Tibial nerve (tissue), 4 donors: ENCODE measurements around the gene LYPD3. TPM values are rescaled to one million over a fixed set of nuclear protein-coding genes. Genes with fewer than 3 reads are reported as not detected.

Source experiments
- DNase-seq, 2 donors: peaks; one replicate each; pipeline ENCODE4 v3.0.0-alpha.2; 2019; ENCODE audit warnings: low spot score in 2 of 2
- H3K27ac ChIP-seq, 4 donors: fragments of 200-600 bp; sonication (generic) in 3 of 4; one replicate each; pipeline ENCODE4 v1.5.1; 2017 to 2019; ENCODE audit warnings: mild to moderate bottlenecking in 1 of 4
- H3K27me3 ChIP-seq, 2 donors: fragments of 200-600 bp; sonication (generic) in 1 of 2; one replicate each; pipeline versions ENCODE4 v1.5.1 to v1.6.0; 2017 to 2019
- H3K36me3 ChIP-seq, 3 donors: fragments of 200-600 bp; sonication (generic); one replicate each; pipeline ENCODE4 v1.5.1; 2018 to 2019
- H3K4me1 ChIP-seq, 4 donors: fragments of 200-600 bp; sonication (generic) in 3 of 4; one replicate each; pipeline ENCODE4 v1.5.1; 2017 to 2019
- H3K4me3 ChIP-seq, 4 donors: fragments of 200-600 bp; sonication (generic) in 3 of 4; one replicate each; pipeline ENCODE4 v1.5.1; 2017 to 2019; ENCODE audit warnings: mild to moderate bottlenecking in 1 of 4, moderate library complexity in 1 of 4
- H3K9me3 ChIP-seq, 4 donors: fragments of 200-600 bp; sonication (generic) in 3 of 4; one replicate each; pipeline ENCODE4 v1.5.1; 2017 to 2019
- EP300 ChIP-seq, 2 donors: sonication (generic); formaldehyde crosslinking; IDR thresholded peaks; one replicate each; pipeline ENCODE4 v1.6.1; 2017; ENCODE audit warnings: antibody characterized with exemption in 2 of 2, mild to moderate bottlenecking in 1 of 2
- POLR2A ChIP-seq, 2 donors: fragments of 450-650 bp; IDR thresholded peaks; one replicate each; pipeline ENCODE4 v1.6.1; 2017; ENCODE audit warnings: antibody characterized with exemption in 2 of 2, mild to moderate bottlenecking in 2 of 2, moderate library complexity in 2 of 2
- WGBS, 2 donors: methylation state at CpG; one replicate each; pipeline ENCODE4 v1.1.5; 2018; 5-methylcytosine and 5-hydroxymethylcytosine counted together
- total RNA-seq, 4 donors: library from RNA; depleted of rRNA; stranded (reverse); fragments of >200 nt; gene quantifications; one replicate each; pipeline ENCODE4 v1.1.0, GENCODE V29; 2016
- TF ChIP-seq, protein P1 (sequence below), 5 experiments: fragments of 200-600 bp in 3 of 5; fragments of 450-650 bp in 2 of 5; sonication (generic) in 3 of 5; IDR thresholded peaks; one replicate each; pipeline ENCODE4 v1.5.1; 2016 to 2019; ENCODE audit warnings: antibody characterized with exemption in 5 of 5, mild to moderate bottlenecking in 3 of 5, moderate library complexity in 2 of 5

Gene LYPD3
- total RNA-seq, 4 donors from 2014 or later = 0.42 to 0.44 TPM; not detected in 2

DNA sequence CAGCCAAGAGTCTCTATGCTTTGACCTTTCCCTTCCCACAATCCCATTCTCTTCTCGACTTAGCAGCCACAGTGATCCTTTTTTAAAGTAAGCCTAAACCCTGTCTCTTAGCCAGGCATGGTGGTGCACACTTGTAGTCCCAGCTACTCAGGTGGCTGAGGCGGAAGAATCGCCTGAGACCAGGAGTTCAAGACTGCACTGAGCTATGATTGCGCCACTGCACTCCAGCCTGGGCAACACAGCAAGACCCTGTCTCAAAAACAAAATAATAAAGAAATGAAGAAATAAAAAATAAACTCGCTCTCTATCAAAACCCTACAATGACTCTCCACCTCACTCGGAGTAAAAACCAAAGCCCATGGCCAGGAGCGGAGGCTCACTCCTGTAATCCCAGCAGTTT, 36.0 kb downstream of the LYPD3 start:
- Histone ChIP-seq H3K36me3 (no peaks in the 10 kb centered on the region), H3K9me3 (no peaks in the 10 kb centered on the region), H3K4me1 (no peaks in the 10 kb centered on the region), H3K27ac (no peak overlapping the region), H3K4me3 (no peak overlapping the region), H3K27me3 (no peaks in the 10 kb centered on the region)
- 86 to 87% methylated on average over 7 of the region's 7 CpGs for WGBS, 2 donors
- TF ChIP-seq POLR2A (IDR thresholded peaks at IDR 0.05) = no peak
- TF ChIP-seq, protein P1, sequence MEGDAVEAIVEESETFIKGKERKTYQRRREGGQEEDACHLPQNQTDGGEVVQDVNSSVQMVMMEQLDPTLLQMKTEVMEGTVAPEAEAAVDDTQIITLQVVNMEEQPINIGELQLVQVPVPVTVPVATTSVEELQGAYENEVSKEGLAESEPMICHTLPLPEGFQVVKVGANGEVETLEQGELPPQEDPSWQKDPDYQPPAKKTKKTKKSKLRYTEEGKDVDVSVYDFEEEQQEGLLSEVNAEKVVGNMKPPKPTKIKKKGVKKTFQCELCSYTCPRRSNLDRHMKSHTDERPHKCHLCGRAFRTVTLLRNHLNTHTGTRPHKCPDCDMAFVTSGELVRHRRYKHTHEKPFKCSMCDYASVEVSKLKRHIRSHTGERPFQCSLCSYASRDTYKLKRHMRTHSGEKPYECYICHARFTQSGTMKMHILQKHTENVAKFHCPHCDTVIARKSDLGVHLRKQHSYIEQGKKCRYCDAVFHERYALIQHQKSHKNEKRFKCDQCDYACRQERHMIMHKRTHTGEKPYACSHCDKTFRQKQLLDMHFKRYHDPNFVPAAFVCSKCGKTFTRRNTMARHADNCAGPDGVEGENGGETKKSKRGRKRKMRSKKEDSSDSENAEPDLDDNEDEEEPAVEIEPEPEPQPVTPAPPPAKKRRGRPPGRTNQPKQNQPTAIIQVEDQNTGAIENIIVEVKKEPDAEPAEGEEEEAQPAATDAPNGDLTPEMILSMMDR (IDR thresholded peaks at IDR 0.05) = no peak
- no peak for TF ChIP-seq EP300 (IDR thresholded peaks at IDR 0.05)
- DNase-seq = no peak

DNA sequence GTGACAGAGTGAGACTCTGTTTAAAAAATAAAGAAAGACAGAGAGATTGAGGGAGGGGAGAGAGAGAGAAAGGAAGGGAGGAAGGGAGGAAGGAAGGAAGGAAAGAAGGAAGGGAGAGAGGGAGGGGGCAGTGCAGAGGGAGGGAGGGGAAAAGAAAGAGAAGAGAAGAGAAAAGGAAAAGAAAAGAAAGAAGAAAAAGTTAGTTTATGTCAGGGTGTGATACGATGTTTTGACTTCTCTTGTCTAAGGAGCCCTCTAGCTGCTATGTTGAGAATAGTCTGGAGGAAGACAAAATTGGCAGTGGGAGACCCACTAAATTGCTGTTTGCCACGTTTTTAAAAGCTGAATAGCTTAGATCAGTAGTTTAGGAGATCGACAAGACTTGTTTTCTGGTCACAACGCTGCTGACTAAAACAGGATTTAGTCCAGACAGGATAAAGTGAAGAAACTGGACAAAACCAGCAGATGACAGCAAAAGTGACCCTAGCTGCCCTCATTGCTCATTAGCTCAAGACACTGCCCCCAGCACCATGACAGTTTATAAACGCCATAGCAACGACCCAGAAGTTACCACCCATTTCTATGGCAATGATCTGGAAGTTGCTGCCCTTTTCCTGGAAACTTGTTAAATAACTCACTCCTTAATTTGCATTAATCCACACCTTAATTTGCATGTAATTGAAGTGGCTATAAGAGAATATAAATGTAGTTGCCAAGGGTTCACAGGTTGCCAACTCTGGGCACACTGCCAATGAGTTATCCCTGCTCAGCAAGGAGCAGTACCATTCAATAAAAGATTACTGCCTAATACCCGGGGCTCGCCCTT, 39.6 kb downstream of the LYPD3 start:
- DNase-seq = no peak
- no peak for TF ChIP-seq EP300 (IDR thresholded peaks at IDR 0.05)
- TF ChIP-seq, protein P1 (IDR thresholded peaks at IDR 0.05) = peak in 2 of 5 experiments; percentile 10 to 22
- 25 to 33% methylated on average over 8 of the region's 8 CpGs for WGBS, 2 donors
- Histone ChIP-seq H3K27ac (no peak overlapping the region), H3K4me3 (no peak overlapping the region), H3K27me3 (no peaks in the 10 kb centered on the region), H3K36me3 (no peaks in the 10 kb centered on the region), H3K4me1 (no peaks in the 10 kb centered on the region), H3K9me3 (no peaks in the 10 kb centered on the region)

DNA sequence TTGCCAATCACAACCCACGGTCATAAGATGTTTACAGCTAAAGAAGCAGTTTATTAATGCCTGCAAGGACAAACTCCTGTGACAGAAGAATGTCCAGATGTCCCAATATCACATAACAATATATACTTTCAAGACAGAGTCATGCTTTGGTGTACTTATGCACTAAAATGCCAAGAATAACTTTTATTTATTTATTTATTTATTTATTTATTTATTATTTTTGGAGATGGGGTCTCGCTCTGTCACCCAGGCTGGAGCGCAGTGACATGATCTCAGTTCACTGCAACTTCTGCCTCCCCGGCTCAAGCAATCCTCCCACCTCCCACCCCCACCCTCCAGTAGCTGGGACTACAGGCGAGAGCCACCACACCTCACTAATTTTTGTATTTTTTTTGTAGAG, 41.6 kb downstream of the LYPD3 start:
- no peaks in the 10 kb centered on the region for H3K9me3 ChIP-seq
- no peak for DNase-seq
- WGBS, 2 donors = 78 to 83% methylated on average over 5 of the region's 5 CpGs
- H3K4me1 ChIP-seq = no peaks in the 10 kb centered on the region
- TF ChIP-seq EP300 (IDR thresholded peaks at IDR 0.05) = no peak
- no peak for TF ChIP-seq POLR2A (IDR thresholded peaks at IDR 0.05)
- TF ChIP-seq, protein P1 (IDR thresholded peaks at IDR 0.05) = no peak
- H3K4me3 ChIP-seq = no peak overlapping the region
- no peaks in the 10 kb centered on the region for H3K36me3 ChIP-seq
- no peaks in the 10 kb centered on the region for H3K27me3 ChIP-seq
- H3K27ac ChIP-seq = no peak overlapping the region

DNA sequence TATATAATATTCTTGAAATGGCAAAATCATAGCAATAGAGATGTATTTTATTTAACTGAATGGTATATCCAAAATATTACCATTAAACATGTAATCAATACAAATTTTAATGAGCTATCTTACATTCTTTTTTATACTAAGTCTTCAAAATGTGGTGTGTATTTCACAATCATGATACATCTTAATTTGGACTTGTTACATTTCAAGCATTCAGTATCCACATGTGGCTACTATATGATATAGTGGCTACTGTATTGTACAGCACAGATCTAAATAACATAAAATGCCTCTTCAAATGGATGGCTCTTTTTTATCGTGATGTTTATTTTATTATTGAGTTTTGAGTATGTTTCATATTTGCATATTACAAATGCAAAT, 42.7 kb downstream of the LYPD3 start:
- H3K4me3 ChIP-seq = no peak overlapping the region
- 93 to 94% methylated on average over 1 of the region's 1 CpG for WGBS, 2 donors
- no peaks in the 10 kb centered on the region for H3K27me3 ChIP-seq
- H3K4me1 ChIP-seq = no peaks in the 10 kb centered on the region
- no peaks in the 10 kb centered on the region for H3K36me3 ChIP-seq
- no peak for DNase-seq
- TF ChIP-seq, protein P1 (IDR thresholded peaks at IDR 0.05) = no peak
- no peak for TF ChIP-seq POLR2A (IDR thresholded peaks at IDR 0.05)
- TF ChIP-seq EP300 (IDR thresholded peaks at IDR 0.05) = no peak
- no peak overlapping the region for H3K27ac ChIP-seq
- no peaks in the 10 kb centered on the region for H3K9me3 ChIP-seq

DNA sequence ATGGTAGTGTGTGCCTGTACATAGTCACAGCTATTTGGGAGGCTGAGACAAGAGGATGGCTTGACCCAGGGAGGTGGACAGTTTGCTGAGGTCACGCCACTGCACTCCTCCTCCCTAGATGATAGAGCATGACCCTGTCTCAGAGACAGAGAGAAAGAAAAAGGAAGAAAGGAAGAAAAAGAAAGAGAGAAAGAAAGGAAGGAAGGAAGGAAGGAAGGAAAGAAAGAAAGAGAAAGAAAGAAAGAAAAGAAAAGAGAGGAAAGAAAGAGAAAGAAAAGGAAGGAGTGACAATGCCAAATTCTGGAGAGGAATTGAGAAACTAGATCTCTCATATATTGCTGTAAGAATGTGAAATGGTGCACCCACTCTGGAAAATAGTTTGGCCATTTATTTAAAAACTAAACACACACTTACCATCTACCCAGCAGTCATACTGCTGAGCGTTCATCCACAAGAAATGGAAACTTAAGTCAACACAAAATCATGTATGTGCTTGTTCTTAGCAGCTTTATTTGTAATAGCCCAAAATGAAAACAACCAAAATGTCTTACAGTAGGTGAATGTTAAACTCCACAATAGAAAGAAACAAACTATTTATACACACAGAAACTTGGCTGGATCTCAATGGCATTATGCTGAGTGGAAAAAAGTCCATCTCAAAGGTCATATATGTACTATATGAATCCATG, 43.3 kb downstream of the LYPD3 start:
- H3K4me3 ChIP-seq = no peak overlapping the region
- H3K27ac ChIP-seq = no peak overlapping the region
- no peak for TF ChIP-seq EP300 (IDR thresholded peaks at IDR 0.05)
- no peak for TF ChIP-seq POLR2A (IDR thresholded peaks at IDR 0.05)
- TF ChIP-seq, protein P1 (IDR thresholded peaks at IDR 0.05) = no peak
- 73 to 75% methylated on average over 2 of the region's 2 CpGs for WGBS, 2 donors
- no peaks in the 10 kb centered on the region for H3K36me3 ChIP-seq
- no peak for DNase-seq
- H3K9me3 ChIP-seq = no peaks in the 10 kb centered on the region
- H3K27me3 ChIP-seq = no peaks in the 10 kb centered on the region
- H3K4me1 ChIP-seq = no peaks in the 10 kb centered on the region
